GM23338 (cell line): Measurements from ENCODE around the gene CRNKL1. TPM values are rescaled to one million over a fixed set of nuclear protein-coding genes. Genes with fewer than 3 reads are reported as not detected.

Source experiments
- CREB1 ChIP-seq: fragments of 250-450 bp; sonication (Bioruptor Pico); IDR thresholded peaks from 2 replicates; pipeline ENCODE4 v1.5.0; 2020; ENCODE audit warnings: low read depth, mild to moderate bottlenecking, moderate library complexity
- EZH2 ChIP-seq: fragments of 200-600 bp; sonication (generic); IDR thresholded peaks from one replicate; pipeline ENCODE4 v1.8.0; 2017; ENCODE audit warnings: antibody characterized with exemption, mild to moderate bottlenecking, low read depth; ENCODE audit not compliant: unreplicated experiment
- NANOG ChIP-seq: IDR thresholded peaks from 2 replicates; pipeline ENCODE4 v1.6.1; 2016; ENCODE audit warnings: antibody characterized with exemption, borderline replicate concordance
- POLR2AphosphoS5 ChIP-seq: IDR thresholded peaks from 2 replicates; pipeline ENCODE4 v1.6.1; 2016; ENCODE audit warnings: antibody characterized with exemption, low read depth
- STAT1 ChIP-seq: IDR thresholded peaks from one replicate; pipeline ENCODE4 v1.6.1; 2016; ENCODE audit warnings: antibody characterized with exemption; ENCODE audit not compliant: unreplicated experiment
- polyA plus RNA-seq: library from polyadenylated mRNA; unstranded; fragments of >200 nt; fragmentation: Nextera tagmentation; extraction: Ambion mirVana; gene quantifications from 2 replicates; pipeline ENCODE4 v1.2.1, GENCODE V29; 2016
- total RNA-seq: library from RNA; depleted of rRNA; stranded (reverse); fragments of >200 nt; shearing (Covaris generic); gene quantifications from 2 replicates; pipeline ENCODE4 v1.2.3, GENCODE V29; 2014; rRNA removed
- TF ChIP-seq, protein P1 (sequence below): fragments of 250-450 bp; sonication (Bioruptor Pico); IDR thresholded peaks from 2 replicates; pipeline ENCODE4 v1.5.0; 2020; ENCODE audit warnings: mild to moderate bottlenecking, moderate library complexity
- TF ChIP-seq, protein P2 (sequence below): IDR thresholded peaks from 2 replicates; pipeline ENCODE4 v1.6.1; 2016; ENCODE audit warnings: antibody characterized with exemption

CRNKL1 gene
- total and polyA plus RNA-seq, 2 experiments from 2014 or later: 24.2 to 27.2 TPM

DNA sequence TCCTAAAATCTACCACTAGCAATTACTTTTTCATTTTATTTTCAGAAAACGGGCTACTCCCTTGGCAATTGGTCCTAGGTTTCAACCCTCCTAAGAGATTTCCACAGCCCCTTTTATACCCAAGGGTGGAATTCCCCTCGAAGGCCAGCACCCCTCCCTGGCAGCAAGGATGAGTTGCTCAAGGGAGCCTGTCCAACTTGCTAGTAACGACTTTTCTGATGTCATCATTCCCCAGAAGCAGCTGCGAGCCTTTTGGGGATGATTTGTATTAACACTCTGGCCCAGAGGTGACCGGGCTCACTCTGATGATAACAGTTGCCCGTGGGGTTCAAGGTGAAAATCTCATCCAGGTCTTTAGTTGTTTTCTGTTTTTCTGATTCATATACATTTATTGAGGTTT is 65.8 kb downstream of the CRNKL1 start (continued):
- TF ChIP-seq, protein P1, sequence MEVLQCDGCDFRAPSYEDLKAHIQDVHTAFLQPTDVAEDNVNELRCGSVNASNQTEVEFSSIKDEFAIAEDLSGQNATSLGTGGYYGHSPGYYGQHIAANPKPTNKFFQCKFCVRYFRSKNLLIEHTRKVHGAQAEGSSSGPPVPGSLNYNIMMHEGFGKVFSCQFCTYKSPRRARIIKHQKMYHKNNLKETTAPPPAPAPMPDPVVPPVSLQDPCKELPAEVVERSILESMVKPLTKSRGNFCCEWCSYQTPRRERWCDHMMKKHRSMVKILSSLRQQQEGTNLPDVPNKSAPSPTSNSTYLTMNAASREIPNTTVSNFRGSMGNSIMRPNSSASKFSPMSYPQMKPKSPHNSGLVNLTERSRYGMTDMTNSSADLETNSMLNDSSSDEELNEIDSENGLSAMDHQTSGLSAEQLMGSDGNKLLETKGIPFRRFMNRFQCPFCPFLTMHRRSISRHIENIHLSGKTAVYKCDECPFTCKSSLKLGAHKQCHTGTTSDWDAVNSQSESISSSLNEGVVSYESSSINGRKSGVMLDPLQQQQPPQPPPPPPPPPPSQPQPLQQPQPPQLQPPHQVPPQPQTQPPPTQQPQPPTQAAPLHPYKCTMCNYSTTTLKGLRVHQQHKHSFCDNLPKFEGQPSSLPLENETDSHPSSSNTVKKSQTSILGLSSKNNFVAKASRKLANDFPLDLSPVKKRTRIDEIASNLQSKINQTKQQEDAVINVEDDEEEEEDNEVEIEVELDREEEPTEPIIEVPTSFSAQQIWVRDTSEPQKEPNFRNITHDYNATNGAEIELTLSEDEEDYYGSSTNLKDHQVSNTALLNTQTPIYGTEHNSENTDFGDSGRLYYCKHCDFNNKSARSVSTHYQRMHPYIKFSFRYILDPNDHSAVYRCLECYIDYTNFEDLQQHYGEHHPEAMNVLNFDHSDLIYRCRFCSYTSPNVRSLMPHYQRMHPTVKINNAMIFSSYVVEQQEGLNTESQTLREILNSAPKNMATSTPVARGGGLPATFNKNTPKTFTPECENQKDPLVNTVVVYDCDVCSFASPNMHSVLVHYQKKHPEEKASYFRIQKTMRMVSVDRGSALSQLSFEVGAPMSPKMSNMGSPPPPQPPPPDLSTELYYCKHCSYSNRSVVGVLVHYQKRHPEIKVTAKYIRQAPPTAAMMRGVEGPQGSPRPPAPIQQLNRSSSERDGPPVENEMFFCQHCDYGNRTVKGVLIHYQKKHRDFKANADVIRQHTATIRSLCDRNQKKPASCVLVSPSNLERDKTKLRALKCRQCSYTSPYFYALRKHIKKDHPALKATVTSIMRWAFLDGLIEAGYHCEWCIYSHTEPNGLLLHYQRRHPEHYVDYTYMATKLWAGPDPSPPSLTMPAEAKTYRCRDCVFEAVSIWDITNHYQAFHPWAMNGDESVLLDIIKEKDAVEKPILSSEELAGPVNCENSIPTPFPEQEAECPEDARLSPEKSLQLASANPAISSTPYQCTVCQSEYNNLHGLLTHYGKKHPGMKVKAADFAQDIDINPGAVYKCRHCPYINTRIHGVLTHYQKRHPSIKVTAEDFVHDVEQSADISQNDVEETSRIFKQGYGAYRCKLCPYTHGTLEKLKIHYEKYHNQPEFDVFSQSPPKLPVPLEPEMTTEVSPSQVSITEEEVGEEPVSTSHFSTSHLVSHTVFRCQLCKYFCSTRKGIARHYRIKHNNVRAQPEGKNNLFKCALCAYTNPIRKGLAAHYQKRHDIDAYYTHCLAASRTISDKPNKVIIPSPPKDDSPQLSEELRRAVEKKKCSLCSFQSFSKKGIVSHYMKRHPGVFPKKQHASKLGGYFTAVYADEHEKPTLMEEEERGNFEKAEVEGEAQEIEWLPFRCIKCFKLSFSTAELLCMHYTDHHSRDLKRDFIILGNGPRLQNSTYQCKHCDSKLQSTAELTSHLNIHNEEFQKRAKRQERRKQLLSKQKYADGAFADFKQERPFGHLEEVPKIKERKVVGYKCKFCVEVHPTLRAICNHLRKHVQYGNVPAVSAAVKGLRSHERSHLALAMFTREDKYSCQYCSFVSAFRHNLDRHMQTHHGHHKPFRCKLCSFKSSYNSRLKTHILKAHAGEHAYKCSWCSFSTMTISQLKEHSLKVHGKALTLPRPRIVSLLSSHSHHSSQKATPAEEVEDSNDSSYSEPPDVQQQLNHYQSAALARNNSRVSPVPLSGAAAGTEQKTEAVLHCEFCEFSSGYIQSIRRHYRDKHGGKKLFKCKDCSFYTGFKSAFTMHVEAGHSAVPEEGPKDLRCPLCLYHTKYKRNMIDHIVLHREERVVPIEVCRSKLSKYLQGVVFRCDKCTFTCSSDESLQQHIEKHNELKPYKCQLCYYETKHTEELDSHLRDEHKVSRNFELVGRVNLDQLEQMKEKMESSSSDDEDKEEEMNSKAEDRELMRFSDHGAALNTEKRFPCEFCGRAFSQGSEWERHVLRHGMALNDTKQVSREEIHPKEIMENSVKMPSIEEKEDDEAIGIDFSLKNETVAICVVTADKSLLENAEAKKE: no peak
- TF ChIP-seq CREB1 (no peak), EZH2 (no peak), POLR2AphosphoS5 (no peak), NANOG (no peak), STAT1 (no peak)
- TF ChIP-seq, protein P2, sequence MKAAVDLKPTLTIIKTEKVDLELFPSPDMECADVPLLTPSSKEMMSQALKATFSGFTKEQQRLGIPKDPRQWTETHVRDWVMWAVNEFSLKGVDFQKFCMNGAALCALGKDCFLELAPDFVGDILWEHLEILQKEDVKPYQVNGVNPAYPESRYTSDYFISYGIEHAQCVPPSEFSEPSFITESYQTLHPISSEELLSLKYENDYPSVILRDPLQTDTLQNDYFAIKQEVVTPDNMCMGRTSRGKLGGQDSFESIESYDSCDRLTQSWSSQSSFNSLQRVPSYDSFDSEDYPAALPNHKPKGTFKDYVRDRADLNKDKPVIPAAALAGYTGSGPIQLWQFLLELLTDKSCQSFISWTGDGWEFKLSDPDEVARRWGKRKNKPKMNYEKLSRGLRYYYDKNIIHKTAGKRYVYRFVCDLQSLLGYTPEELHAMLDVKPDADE: no peak

Other genes with a start within 250 kb of the CRNKL1 start
- 28.7 and 29.4 TPM in 2 replicates for gene NAA20, start 35.1 kb downstream of the CRNKL1 start, total RNA-seq
- 117 and 127 TPM in 2 replicates for gene NAA20, start 35.1 kb downstream of the CRNKL1 start, polyA plus RNA-seq
- not detected in 2 replicates for gene CFAP61, start 66 bp upstream of the CRNKL1 start, total RNA-seq
- gene CFAP61, start 66 bp upstream of the CRNKL1 start, polyA plus RNA-seq: 0.21 TPM in 1 of 2 replicates, not detected in the other